SK-N-SH (cell line): ENCODE results near the gene GMPPA. TPM values are rescaled to one million over a fixed set of nuclear protein-coding genes. Genes with fewer than 3 reads are reported as not detected.

ENCODE experiments used
- CTCF ChIA-PET: fragments of 300-600, 350-600 bp; formaldehyde crosslinking; extraction: SDS; loops from one replicate; lab custom pipeline; 2021; lab: Yijun Ruan, JAX
- POLR2A ChIA-PET: fragments of 350-600 bp; sonication (Branson Sonifier 250); formaldehyde crosslinking; extraction: SDS; loops from one replicate; lab custom pipeline; 2020; ENCODE audit warnings: antibody characterized with exemption, inconsistent platforms; lab: Yijun Ruan, JAX
- DNase-seq: peaks from one replicate; pipeline ENCODE4 v3.0.0; 2012
- H2AFZ ChIP-seq: fragments of 200-600 bp; sonication (generic); 2 replicates; pipeline ENCODE4 v1.8.1; 2016; ENCODE audit warnings: antibody characterized with exemption, mild to moderate bottlenecking, low read depth
- H3F3A ChIP-seq: fragments of 200-600 bp; sonication (generic); replicated peaks from 2 replicates; pipeline ENCODE3; 2016; ENCODE audit warnings: antibody characterized with exemption, mild to moderate bottlenecking; ENCODE audit not compliant: insufficient read depth
- H3K27ac ChIP-seq, 2 experiments: fragments of 200-500 bp in 1 of 2; fragments of 200-600 bp in 1 of 2; sonication (Bioruptor generic) in 1 of 2; sonication (generic), shearing (Covaris generic) in 1 of 2; 2 replicates each; pipeline versions ENCODE4 v1.5.1 to v1.6.1; 2014 to 2016; ENCODE audit warnings: low read depth in 2 of 2, inconsistent platforms in 1 of 2, low read length in 1 of 2, mild to moderate bottlenecking in 1 of 2, mixed read lengths in 1 of 2
- H3K27me3 ChIP-seq: fragments of 200-600 bp; sonication (generic), shearing (Covaris generic); 2 replicates; pipeline ENCODE4 v1.6.1; 2016; ENCODE audit warnings: mixed run types; ENCODE audit not compliant: insufficient read depth
- H3K36me3 ChIP-seq, 2 experiments: fragments of 200-500 bp in 1 of 2; fragments of 200-600 bp in 1 of 2; sonication (Bioruptor generic) in 1 of 2; sonication (generic) in 1 of 2; replicated peaks in 1 of 2; 2 replicates each; pipeline versions ENCODE3 to v1.5.1; 2014 to 2016; ENCODE audit warnings: low read length in 1 of 2, mild to moderate bottlenecking in 1 of 2; ENCODE audit not compliant: insufficient read depth in 2 of 2, control insufficient read depth in 1 of 2
- H3K4me1 ChIP-seq, 2 experiments: fragments of 200-500 bp in 1 of 2; fragments of 200-600 bp in 1 of 2; sonication (Bioruptor generic) in 1 of 2; sonication (generic), shearing (Covaris generic) in 1 of 2; 2 replicates each; pipeline versions ENCODE4 v1.5.1 to v1.6.1; 2014 to 2016; ENCODE audit warnings: low read depth in 1 of 2, low read length in 1 of 2, mixed run types in 1 of 2; ENCODE audit not compliant: insufficient read depth in 2 of 2, control insufficient read depth in 1 of 2
- H3K4me2 ChIP-seq: fragments of 200-600 bp; sonication (generic), shearing (Covaris generic); 2 replicates; pipeline ENCODE4 v1.6.1; 2017; ENCODE audit warnings: mixed run types
- H3K4me3 ChIP-seq, 2 experiments: fragments of 200-500 bp in 1 of 2; fragments of 200-600 bp in 1 of 2; sonication (Bioruptor generic) in 1 of 2; sonication (generic), shearing (Covaris generic) in 1 of 2; 2 replicates each; pipeline versions ENCODE4 v1.5.1 to v1.8.1; 2014 to 2016; ENCODE audit warnings: low read depth in 2 of 2, inconsistent platforms in 1 of 2, low read length in 1 of 2, mild to moderate bottlenecking in 1 of 2, mixed read lengths in 1 of 2, moderate library complexity in 1 of 2
- H3K79me2 ChIP-seq: fragments of 200-600 bp; sonication (generic); 2 replicates; pipeline ENCODE4 v1.8.1; 2017; ENCODE audit warnings: mild to moderate bottlenecking; ENCODE audit not compliant: insufficient read depth
- H3K9ac ChIP-seq: fragments of 200-600 bp; sonication (generic); 2 replicates; pipeline ENCODE4 v1.6.1; 2017; ENCODE audit warnings: mixed run types
- H3K9me2 ChIP-seq: fragments of 200-600 bp; sonication (generic); 2 replicates; pipeline ENCODE4 v1.6.1; 2017; ENCODE audit warnings: mixed run types
- H3K9me3 ChIP-seq: fragments of 200-600 bp; sonication (generic); 2 replicates; pipeline ENCODE4 v1.6.1; 2017; ENCODE audit warnings: mixed run types, mild to moderate bottlenecking, moderate library complexity
- H4K20me1 ChIP-seq: fragments of 200-600 bp; sonication (generic); 2 replicates; pipeline ENCODE4 v1.6.1; 2017; ENCODE audit warnings: mild to moderate bottlenecking, mixed run types; ENCODE audit not compliant: insufficient read depth
- CHD2 ChIP-seq: fragments of 150-350 bp; IDR thresholded peaks from 2 replicates; pipeline ENCODE4 v1.6.1; 2018; ENCODE audit warnings: low read length; ENCODE audit not compliant: partially characterized antibody
- ELF1 ChIP-seq: IDR thresholded peaks from 2 replicates; pipeline ENCODE4 v1.4.0; 2012
- EP300 ChIP-seq, 2 experiments: IDR thresholded peaks; 2 replicates each; pipeline versions ENCODE4 v1.4.0 to v1.6.1; 2012; ENCODE audit warnings: borderline replicate concordance in 1 of 2, low read depth in 1 of 2, low read length in 1 of 2
- EZH2phosphoT487 ChIP-seq: fragments of 200-600 bp; sonication (generic); IDR thresholded peaks from 2 replicates; pipeline ENCODE4 v1.6.1; 2017; ENCODE audit warnings: low read depth, mixed run types, mild to moderate bottlenecking, antibody characterized with exemption, moderate library complexity, borderline replicate concordance
- FOXJ3 ChIP-seq: sonication (generic); formaldehyde crosslinking; IDR thresholded peaks from 2 replicates; pipeline ENCODE4 v1.5.1; 2020; ENCODE audit warnings: mild to moderate bottlenecking, missing genetic modification reagents
- JUND ChIP-seq: IDR thresholded peaks from 2 replicates; pipeline ENCODE4 v1.4.0; 2012
- MEF2A ChIP-seq: IDR thresholded peaks from 2 replicates; pipeline ENCODE4 v1.4.0; 2012; ENCODE audit warnings: low read depth, borderline replicate concordance
- NFIC ChIP-seq: IDR thresholded peaks from 2 replicates; pipeline ENCODE4 v1.4.0; 2012; ENCODE audit warnings: borderline replicate concordance
- POLR2AphosphoS5 ChIP-seq: IDR thresholded peaks from 2 replicates; pipeline ENCODE4 v1.6.1; 2012; ENCODE audit warnings: low read depth, low read length
- REST ChIP-seq: IDR thresholded peaks from 2 replicates; pipeline ENCODE4 v1.6.1; 2012; ENCODE audit warnings: mild to moderate bottlenecking, low read depth, low read length, moderate library complexity
- RXRA ChIP-seq: IDR thresholded peaks from 2 replicates; pipeline ENCODE4 v1.4.0; 2012; ENCODE audit warnings: low read depth, mild to moderate bottlenecking, borderline replicate concordance
- SIN3A ChIP-seq: IDR thresholded peaks from 2 replicates; pipeline ENCODE4 v1.6.1; 2012; ENCODE audit warnings: low read depth, mild to moderate bottlenecking, low read length, moderate library complexity, borderline replicate concordance
- TCF12 ChIP-seq: IDR thresholded peaks from 2 replicates; pipeline ENCODE4 v1.4.0; 2012
- USF1 ChIP-seq: IDR thresholded peaks from 2 replicates; pipeline ENCODE4 v1.4.0; 2012; ENCODE audit warnings: low read depth, borderline replicate concordance
- USF2 ChIP-seq: fragments of 150-350 bp; IDR thresholded peaks from 2 replicates; pipeline ENCODE4 v1.6.1; 2017; ENCODE audit warnings: antibody characterized with exemption, low read length, low read depth, borderline replicate concordance
- YY1 ChIP-seq: IDR thresholded peaks from 2 replicates; pipeline ENCODE4 v1.4.0; 2012; ENCODE audit warnings: low read depth, mild to moderate bottlenecking
- ZBTB33 ChIP-seq: IDR thresholded peaks from 2 replicates; pipeline ENCODE4 v1.4.0; 2012; ENCODE audit warnings: low read depth, borderline replicate concordance
- WGBS: methylation state at CpG from one replicate; pipeline ENCODE4 v1.1.6; 2017; ENCODE audit warnings: low lambda C conversion rate; 5-methylcytosine and 5-hydroxymethylcytosine counted together
- polyA plus RNA-seq, 3 experiments: library from polyadenylated mRNA; depleted of rRNA; stranded (reverse); fragments of >200 nt; gene quantifications; 2 replicates each; pipeline ENCODE4 v1.2.3, GENCODE V29; 2012

GMPPA gene
- polyA plus RNA-seq, 1 of the 3 experiments (the other 2 are of a cell fraction) = 61.3 TPM

- 96% methylated on average over 7 of the region's 23 CpGs for WGBS
- Histone ChIP-seq H3K79me2 (no peaks in the 10 kb centered on the region), H2AFZ (no peak overlapping the region), H3K4me2 (peak overlapping the region; percentile 38; the same call in 1 of the 2 replicates), H3K27ac (peak overlapping the region in 1 of 2 experiments; percentile 41; a peak in 1 of 4 replicates), H3K9me2 (no peaks in the 10 kb centered on the region), H3K9me3 (no peaks in the 10 kb centered on the region), H3K4me1 (peaks cover 12 to 26% of the 10 kb centered on the region in 2 experiments; a peak in 3 of 4 replicates), H3K36me3 (peaks cover 21 to 63% of the 10 kb centered on the region in 2 experiments), H4K20me1 (no peaks in the 10 kb centered on the region), H3F3A (peaks cover 4% of the 10 kb centered on the region), H3K9ac (no peak overlapping the region), H3K4me3 (no peak overlapping the region), H3K27me3 (no peaks in the 10 kb centered on the region)
- POLR2A ChIA-PET = interaction anchor here (1.3 kb wide), 1 partner anchor 59 kb away, joined by 3 read pairs; no protein-coding TSS in a partner anchor
- no peak for TF ChIP-seq JUND
- no peak for DNase-seq
- CTCF ChIA-PET = interaction anchor here (0.9 to 56.4 kb wide), 7 partner anchors 8 to 174 kb away, joined by 3 to 2824 read pairs (median 16); partner anchors contain the start of genes ASIC4, CHPF, GMPPA and TMEM198
Observed at GRCh38 chr2:219468410-219469185, 30.1 kb upstream of the GMPPA start.

- Histone ChIP-seq H3K27me3 (no peaks in the 10 kb centered on the region), H3K79me2 (no peaks in the 10 kb centered on the region), H4K20me1 (no peaks in the 10 kb centered on the region), H3K4me1 (peaks cover 12 to 26% of the 10 kb centered on the region in 2 experiments; a peak in 3 of 4 replicates), H3K9ac (no peak overlapping the region), H3K36me3 (peaks cover 16 to 64% of the 10 kb centered on the region in 2 experiments), H3K27ac (peak overlapping the region in 1 of 2 experiments; percentile 41; a peak in 2 of 4 replicates), H3K4me3 (no peak overlapping the region), H2AFZ (no peak overlapping the region), H3K4me2 (peak overlapping the region; percentile 38; the same call in 1 of the 2 replicates), H3K9me3 (no peaks in the 10 kb centered on the region), H3F3A (no peaks in the 10 kb centered on the region), H3K9me2 (no peaks in the 10 kb centered on the region)
- POLR2A ChIA-PET = no interaction called here
- no peak for DNase-seq
- 93% methylated on average over 5 of the region's 16 CpGs for WGBS
- CTCF ChIA-PET = interaction anchor here (1.2 to 56.4 kb wide), 4 partner anchors 12 to 66 kb away, joined by 5 to 2824 read pairs (median 88); partner anchors contain the start of genes ASIC4, CHPF, GMPPA and TMEM198
- no peak for TF ChIP-seq SIN3A
- no peak for TF ChIP-seq POLR2AphosphoS5
- no peak for TF ChIP-seq USF2
- no peak for TF ChIP-seq YY1
- TF ChIP-seq ELF1 = no peak
- no peak for TF ChIP-seq MEF2A
- no peak for TF ChIP-seq ZBTB33
- TF ChIP-seq RXRA = no peak; the same call in 1 of the 2 replicates
- no peak for TF ChIP-seq EZH2phosphoT487
- peak; percentile 60; the same call in 1 of the 2 replicates for TF ChIP-seq JUND
- no peak for TF ChIP-seq USF1
- TF ChIP-seq FOXJ3 (CRISPR knock-in tag) = no peak
- no peak for TF ChIP-seq NFIC
- no peak; a peak in 1 of 4 replicates for TF ChIP-seq EP300 (IDR thresholded peaks at IDR 0.05; ENCODE audit: borderline replicate concordance in 1 of 2, low read depth in 1 of 2, low read length in 1 of 2)
- TF ChIP-seq CHD2 = no peak
- TF ChIP-seq TCF12 = peak; percentile 39; the same call in 1 of the 2 replicates
- TF ChIP-seq REST = no peak
Observed at GRCh38 chr2:219469186-219469724, 29.4 kb upstream of the GMPPA start.
